ENCODE measurements around the gene OTOF. TPM values are rescaled to one million over a fixed set of nuclear protein-coding genes. Genes with fewer than 3 reads are reported as not detected.

The OTOF gene
- total RNA-seq, 5 donors from 2014 or later (not counting 1 experiment from before 2014, with no cell fraction given) = 0.20 to 2.8 (median 0.45) TPM

DNA sequence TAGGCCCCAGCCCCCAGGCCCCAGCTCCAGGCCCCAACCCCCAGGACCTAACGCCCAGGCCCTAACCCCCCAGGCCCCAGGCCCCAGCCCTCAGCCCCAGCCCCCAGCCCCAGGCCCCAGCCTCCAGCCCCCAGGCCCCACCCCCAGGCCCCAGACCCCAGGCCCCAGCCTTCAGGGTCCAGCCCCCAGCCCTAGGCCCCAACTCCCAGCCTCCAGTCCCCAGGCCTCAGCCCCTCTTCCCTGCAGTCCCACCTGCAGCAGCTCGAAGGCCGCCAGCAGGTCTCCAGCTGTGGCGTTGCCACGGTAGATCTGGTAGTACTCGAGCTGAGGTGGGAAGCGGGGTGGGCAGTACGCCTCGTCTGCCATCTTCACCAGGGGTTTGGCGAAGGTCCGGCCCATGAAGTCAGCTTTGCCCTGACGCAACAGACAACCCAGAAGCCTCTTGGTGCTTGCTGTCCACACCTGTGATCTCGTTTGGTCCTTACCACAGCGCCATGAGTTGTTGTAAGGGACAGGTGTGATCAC is 3.6 kb downstream of the OTOF start:
- H3K36me3 Mint-ChIP-seq = peaks cover 4% of the 10 kb centered on the region
- POLR2A ChIA-PET = no interaction called here
- peaks cover 0 to 9% (median 4%) of the 10 kb centered on the region in 3 donors for H3K9me3 Mint-ChIP-seq
- Histone ChIP-seq H3K27me3 (replicated peaks in 1 of 2; ENCODE audit: control insufficient read depth in 2 of 2, extremely low read depth in 1 of 2, insufficient read depth in 2 of 2, low read length in 1 of 2) (peaks cover 0 to 2% of the 10 kb centered on the region in 2 experiments), H3K27ac (ENCODE audit: low read length) (no peak overlapping the region), H3K9me3 (no peaks in the 10 kb centered on the region), H3K4me3 (ENCODE audit: control insufficient read depth in 1 of 2, extremely low read depth in 1 of 2, low read length in 1 of 2) (no peak overlapping the region), H3K36me3 (ENCODE audit: control insufficient read depth in 2 of 2, extremely low read depth in 1 of 2, insufficient read depth in 1 of 2, low read length in 1 of 2) (no peaks in the 10 kb centered on the region), H3K4me1 (ENCODE audit: control insufficient read depth in 1 of 2, extremely low read depth in 1 of 2, insufficient read depth in 2 of 2, low read length in 2 of 2) (peaks cover 0 to 13% of the 10 kb centered on the region in 2 experiments)
- no peak for ATAC-seq (replicated peaks in 1 of 4)
- WGBS (ENCODE audit: insufficient coverage) = 92% methylated on average over 13 of the region's 14 CpGs
- no peak overlapping the region for H3K4me3 Mint-ChIP-seq
- H3K4me1 Mint-ChIP-seq = peaks cover 4 to 8% (median 4%) of the 10 kb centered on the region in 3 donors
- no peak overlapping the region for H3K27ac Mint-ChIP-seq
- CTCF ChIA-PET = interaction anchor here in 1 of 2 donors (0.7 kb wide), 1 partner anchor 1825 kb away, joined by 4 read pairs; no protein-coding TSS in a partner anchor
- no peak for DNase-seq
- H3K27me3 Mint-ChIP-seq = no peaks in the 10 kb centered on the region

DNA sequence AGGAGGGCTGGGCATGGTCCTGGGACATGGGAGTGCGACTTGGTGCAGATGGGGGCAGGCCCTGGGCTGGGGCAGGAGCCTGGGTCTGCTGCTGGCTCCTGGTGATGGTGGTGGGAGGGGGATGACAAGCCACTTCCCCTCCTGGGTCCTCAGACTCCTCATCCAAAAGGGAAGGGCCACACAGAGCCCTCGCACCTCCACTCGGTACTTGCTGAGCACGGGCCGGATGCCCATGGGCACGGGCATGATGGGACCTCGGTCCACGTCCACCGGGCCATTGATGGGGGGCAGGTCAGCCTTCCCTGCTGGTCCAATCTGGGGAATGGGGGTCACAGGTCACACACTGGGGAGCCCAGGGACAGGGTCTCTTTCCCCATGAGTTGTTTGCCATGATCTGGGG is 4.1 kb downstream of the OTOF start:
- no peak overlapping the region for H3K4me3 Mint-ChIP-seq

DNA sequence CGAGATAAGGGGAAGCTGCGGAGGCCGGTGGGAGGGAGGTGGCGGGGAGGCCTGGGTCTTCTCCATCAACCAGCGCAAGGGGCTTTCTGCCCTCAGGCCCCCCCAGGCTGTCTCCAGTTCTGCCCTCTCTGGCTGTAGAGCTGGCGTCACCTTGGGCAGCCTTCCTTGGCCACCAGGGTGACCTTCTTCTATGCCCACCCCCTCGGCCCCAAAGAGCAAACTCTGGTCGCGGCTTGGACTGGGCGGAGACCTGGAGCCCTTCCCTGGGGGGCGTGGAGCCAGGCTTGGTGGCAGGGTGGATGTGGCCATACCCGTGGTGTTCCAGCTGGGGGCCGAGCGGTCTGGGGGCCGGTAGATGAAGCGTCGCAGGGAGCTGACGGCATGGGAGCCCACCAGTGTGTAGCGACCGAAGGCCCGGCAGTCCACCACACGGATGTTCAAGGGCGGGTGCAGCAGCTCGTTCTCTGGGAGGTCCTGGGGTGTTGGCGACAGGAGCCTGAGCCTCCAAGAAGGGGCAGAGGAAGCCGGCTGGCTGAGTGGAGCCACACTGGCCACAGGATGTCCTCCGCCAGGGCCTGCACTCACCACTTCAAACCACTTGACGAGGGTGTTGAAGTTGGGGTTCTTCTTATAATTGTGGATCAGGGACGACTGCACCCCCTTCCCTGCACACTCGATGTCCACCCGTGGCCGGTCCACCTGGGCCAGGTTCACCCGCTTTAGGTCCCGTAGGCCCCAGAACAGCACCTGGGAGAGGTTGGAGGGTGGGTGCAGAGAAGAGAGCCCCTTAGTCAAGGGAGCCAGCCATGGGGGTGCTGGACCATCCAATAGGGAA is 4.9 kb downstream of the OTOF start:
- ChIA-PET CTCF (no interaction called here), POLR2A (no interaction called here)
- ATAC-seq (replicated peaks in 1 of 4) = no peak
- H3K27me3 ChIP-seq (replicated peaks in 1 of 2; ENCODE audit: control insufficient read depth in 2 of 2, extremely low read depth in 1 of 2, insufficient read depth in 2 of 2, low read length in 1 of 2) = no peaks in the 10 kb centered on the region
- Mint-ChIP-seq H3K4me1 (peaks cover 4 to 7% (median 4%) of the 10 kb centered on the region in 3 donors), H3K27ac (no peak overlapping the region), H3K4me3 (no peak overlapping the region), H3K27me3 (no peaks in the 10 kb centered on the region), H3K9me3 (peaks cover 0 to 17% (median 7%) of the 10 kb centered on the region in 3 donors), H3K36me3 (peaks cover 6% of the 10 kb centered on the region)
- no peak overlapping the region for H3K4me3 ChIP-seq (ENCODE audit: control insufficient read depth in 1 of 2, extremely low read depth in 1 of 2, low read length in 1 of 2)
- H3K4me1 ChIP-seq (ENCODE audit: control insufficient read depth in 1 of 2, extremely low read depth in 1 of 2, insufficient read depth in 2 of 2, low read length in 2 of 2) = peaks cover 0 to 11% of the 10 kb centered on the region in 2 experiments
- no peaks in the 10 kb centered on the region for H3K9me3 ChIP-seq
- DNase-seq = no peak
- 94% methylated on average over 24 of the region's 34 CpGs for WGBS (ENCODE audit: insufficient coverage)
- H3K36me3 ChIP-seq (ENCODE audit: control insufficient read depth in 2 of 2, extremely low read depth in 1 of 2, insufficient read depth in 1 of 2, low read length in 1 of 2) = no peaks in the 10 kb centered on the region
- H3K27ac ChIP-seq (ENCODE audit: low read length) = no peak overlapping the region

More for the DNA sequence above, 4.1 kb downstream of the OTOF start:
- CTCF ChIA-PET = interaction anchor here in 1 of 2 donors (0.7 kb wide), 1 partner anchor 1824 kb away, joined by 4 read pairs; no protein-coding TSS in a partner anchor
- Histone ChIP-seq H3K27ac (ENCODE audit: low read length) (no peak overlapping the region), H3K4me1 (ENCODE audit: control insufficient read depth in 1 of 2, extremely low read depth in 1 of 2, insufficient read depth in 2 of 2, low read length in 2 of 2) (peaks cover 0 to 13% of the 10 kb centered on the region in 2 experiments), H3K36me3 (ENCODE audit: control insufficient read depth in 2 of 2, extremely low read depth in 1 of 2, insufficient read depth in 1 of 2, low read length in 1 of 2) (no peaks in the 10 kb centered on the region), H3K4me3 (ENCODE audit: control insufficient read depth in 1 of 2, extremely low read depth in 1 of 2, low read length in 1 of 2) (no peak overlapping the region), H3K9me3 (no peaks in the 10 kb centered on the region), H3K27me3 (replicated peaks in 1 of 2; ENCODE audit: control insufficient read depth in 2 of 2, extremely low read depth in 1 of 2, insufficient read depth in 2 of 2, low read length in 1 of 2) (no peaks in the 10 kb centered on the region)
- no peaks in the 10 kb centered on the region for H3K27me3 Mint-ChIP-seq
- POLR2A ChIA-PET = no interaction called here
- no peak for ATAC-seq (replicated peaks in 1 of 4)
- no peak for DNase-seq
- H3K9me3 Mint-ChIP-seq = peaks cover 0 to 12% (median 7%) of the 10 kb centered on the region in 3 donors
- H3K36me3 Mint-ChIP-seq = peaks cover 6% of the 10 kb centered on the region
- WGBS (ENCODE audit: insufficient coverage) = 97% methylated on average over 8 of the region's 9 CpGs
- H3K4me1 Mint-ChIP-seq = peaks cover 4 to 8% (median 4%) of the 10 kb centered on the region in 3 donors
- no peak overlapping the region for H3K27ac Mint-ChIP-seq

DNA sequence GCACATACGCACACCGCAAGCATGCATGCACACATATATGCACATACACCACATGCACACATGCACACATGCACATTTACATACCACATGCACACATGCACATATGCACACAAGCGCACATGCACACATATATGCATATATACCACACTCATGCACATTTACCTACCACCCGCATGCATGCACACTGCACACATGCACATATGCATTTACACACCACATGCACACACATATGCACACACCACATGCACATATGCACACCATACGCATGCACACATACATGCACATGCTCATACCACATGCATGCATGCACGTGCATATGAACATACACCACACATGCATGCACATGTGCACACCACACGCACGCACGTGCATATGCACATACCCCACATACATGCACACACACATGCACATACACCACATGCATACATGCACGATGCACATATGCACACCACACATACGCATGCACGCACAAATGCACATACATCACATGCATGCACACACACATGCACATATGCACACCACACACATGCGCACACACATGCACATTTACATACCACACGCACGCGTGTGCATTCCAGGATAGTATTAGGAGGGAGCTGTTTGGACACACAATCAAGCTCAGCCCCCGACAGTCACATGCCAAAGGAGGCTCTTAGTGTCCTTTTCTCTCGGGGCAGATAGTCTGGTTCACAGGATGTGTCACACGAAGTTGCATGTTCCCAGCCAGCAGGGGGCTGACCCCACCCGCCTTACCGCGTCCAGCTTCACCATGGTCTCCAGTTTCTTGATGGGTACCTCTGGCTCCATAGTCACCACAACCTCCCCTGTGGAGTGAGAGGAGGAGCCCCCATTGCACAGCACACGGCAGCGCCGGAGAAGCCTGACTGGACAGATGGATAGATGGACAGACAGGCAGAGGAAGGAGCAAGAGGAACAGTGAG is 5.9 kb downstream of the OTOF start:
- Mint-ChIP-seq H3K27me3 (no peaks in the 10 kb centered on the region), H3K4me3 (no peak overlapping the region), H3K27ac (no peak overlapping the region), H3K9me3 (peaks cover 0 to 17% (median 7%) of the 10 kb centered on the region in 3 donors), H3K4me1 (no peaks in the 10 kb centered on the region), H3K36me3 (peaks cover 6% of the 10 kb centered on the region)
- no peak overlapping the region for H3K27ac ChIP-seq (ENCODE audit: low read length)
- ChIA-PET CTCF (no interaction called here), POLR2A (no interaction called here)
- ATAC-seq (replicated peaks in 1 of 4) (no peak), DNase-seq (no peak)
- peaks cover 0 to 1% of the 10 kb centered on the region in 2 experiments for H3K4me1 ChIP-seq (ENCODE audit: control insufficient read depth in 1 of 2, extremely low read depth in 1 of 2, insufficient read depth in 2 of 2, low read length in 2 of 2)
- H3K27me3 ChIP-seq (replicated peaks in 1 of 2; ENCODE audit: control insufficient read depth in 2 of 2, extremely low read depth in 1 of 2, insufficient read depth in 2 of 2, low read length in 1 of 2) = no peaks in the 10 kb centered on the region
- no peaks in the 10 kb centered on the region for H3K9me3 ChIP-seq
- H3K36me3 ChIP-seq (ENCODE audit: control insufficient read depth in 2 of 2, extremely low read depth in 1 of 2, insufficient read depth in 1 of 2, low read length in 1 of 2) = no peaks in the 10 kb centered on the region
- no peak overlapping the region for H3K4me3 ChIP-seq (ENCODE audit: control insufficient read depth in 1 of 2, extremely low read depth in 1 of 2, low read length in 1 of 2)
- WGBS (ENCODE audit: insufficient coverage) = 92% methylated on average over 22 of the region's 25 CpGs

DNA sequence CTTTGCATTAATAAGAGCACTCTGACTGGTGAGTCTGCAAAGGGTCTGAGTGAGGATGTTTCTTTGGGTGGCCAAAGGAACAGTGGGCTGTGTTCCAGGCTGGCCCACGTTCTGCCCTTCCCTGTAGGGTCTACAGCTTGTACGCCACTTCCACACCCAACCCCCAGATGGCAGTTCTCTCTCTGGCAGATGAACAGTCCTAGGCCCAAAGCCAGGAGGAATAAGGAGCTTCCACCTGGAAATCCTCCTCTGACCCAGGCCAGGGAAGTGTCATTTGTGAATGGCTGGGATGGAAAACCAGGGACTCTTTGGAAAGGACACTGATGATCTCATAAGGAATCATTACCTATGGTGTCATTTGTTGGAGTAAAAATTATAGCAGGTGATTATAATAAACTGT is 6.6 kb downstream of the OTOF start:
- H3K4me3 Mint-ChIP-seq = no peak overlapping the region
- Histone ChIP-seq H3K9me3 (no peaks in the 10 kb centered on the region), H3K27ac (ENCODE audit: low read length) (no peak overlapping the region), H3K4me1 (ENCODE audit: control insufficient read depth in 1 of 2, extremely low read depth in 1 of 2, insufficient read depth in 2 of 2, low read length in 2 of 2) (no peaks in the 10 kb centered on the region), H3K4me3 (ENCODE audit: control insufficient read depth in 1 of 2, extremely low read depth in 1 of 2, low read length in 1 of 2) (no peak overlapping the region), H3K36me3 (ENCODE audit: control insufficient read depth in 2 of 2, extremely low read depth in 1 of 2, insufficient read depth in 1 of 2, low read length in 1 of 2) (no peaks in the 10 kb centered on the region), H3K27me3 (replicated peaks in 1 of 2; ENCODE audit: control insufficient read depth in 2 of 2, extremely low read depth in 1 of 2, insufficient read depth in 2 of 2, low read length in 1 of 2) (no peaks in the 10 kb centered on the region)
- no CpG with 5 or more reads among the region's 2 CpGs for WGBS (ENCODE audit: insufficient coverage)
- ATAC-seq (replicated peaks in 1 of 4) (no peak), DNase-seq (no peak)
- peaks cover 0 to 17% (median 7%) of the 10 kb centered on the region in 3 donors for H3K9me3 Mint-ChIP-seq
- no peaks in the 10 kb centered on the region for H3K27me3 Mint-ChIP-seq
- no peaks in the 10 kb centered on the region for H3K4me1 Mint-ChIP-seq
- H3K36me3 Mint-ChIP-seq = peaks cover 6% of the 10 kb centered on the region
- ChIA-PET CTCF (no interaction called here), POLR2A (no interaction called here)
- no peak overlapping the region for H3K27ac Mint-ChIP-seq

DNA sequence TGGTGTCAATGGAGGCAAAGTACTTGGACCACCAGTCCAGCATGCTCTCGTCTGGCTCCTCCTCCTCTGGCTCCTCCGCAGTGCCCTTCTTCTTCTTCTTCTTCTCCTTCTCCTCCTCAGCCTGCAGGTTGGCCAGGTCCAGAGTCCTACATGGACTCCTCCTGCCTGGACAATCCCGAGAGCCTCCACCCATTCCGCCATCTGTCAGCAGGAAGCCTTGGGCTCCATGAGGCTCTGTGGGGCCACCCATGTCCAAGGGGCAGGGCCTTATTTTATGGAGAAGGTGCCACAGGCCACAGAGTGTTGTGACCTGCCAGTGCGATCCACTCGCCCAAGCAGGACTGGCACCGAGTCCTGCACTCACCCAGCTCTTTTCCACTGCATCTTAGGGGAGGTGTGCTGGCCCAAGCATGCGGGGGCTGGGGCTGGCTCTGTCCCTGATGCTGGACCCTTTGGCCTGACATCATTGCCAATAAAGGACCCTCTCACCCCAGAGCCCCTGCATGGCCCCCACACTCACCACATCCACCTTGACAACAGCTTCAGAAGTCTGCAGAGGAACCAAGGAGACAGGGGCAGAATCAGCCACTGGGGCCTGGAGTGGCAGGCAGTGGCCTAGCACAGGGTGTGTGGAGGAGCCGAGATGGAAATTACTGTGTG is 7.2 kb downstream of the OTOF start:
- CTCF ChIA-PET = no interaction called here
- no peak for DNase-seq
- H3K9me3 Mint-ChIP-seq = peaks cover 0 to 17% (median 7%) of the 10 kb centered on the region in 3 donors
- Histone ChIP-seq H3K27me3 (replicated peaks in 1 of 2; ENCODE audit: control insufficient read depth in 2 of 2, extremely low read depth in 1 of 2, insufficient read depth in 2 of 2, low read length in 1 of 2) (peaks cover 0 to 4% of the 10 kb centered on the region in 2 experiments), H3K4me3 (ENCODE audit: control insufficient read depth in 1 of 2, extremely low read depth in 1 of 2, low read length in 1 of 2) (no peak overlapping the region), H3K4me1 (ENCODE audit: control insufficient read depth in 1 of 2, extremely low read depth in 1 of 2, insufficient read depth in 2 of 2, low read length in 2 of 2) (no peaks in the 10 kb centered on the region), H3K36me3 (ENCODE audit: control insufficient read depth in 2 of 2, extremely low read depth in 1 of 2, insufficient read depth in 1 of 2, low read length in 1 of 2) (no peaks in the 10 kb centered on the region), H3K27ac (ENCODE audit: low read length) (no peak overlapping the region), H3K9me3 (no peaks in the 10 kb centered on the region)
- H3K4me1 Mint-ChIP-seq = no peaks in the 10 kb centered on the region
- H3K36me3 Mint-ChIP-seq = peaks cover 6% of the 10 kb centered on the region
- WGBS (ENCODE audit: insufficient coverage) = 91% methylated on average over 8 of the region's 9 CpGs
- H3K27ac Mint-ChIP-seq = no peak overlapping the region
- no peak for ATAC-seq (replicated peaks in 1 of 4)
- H3K4me3 Mint-ChIP-seq = no peak overlapping the region
- H3K27me3 Mint-ChIP-seq = no peaks in the 10 kb centered on the region
- POLR2A ChIA-PET = no interaction called here

Data from T-cell (primary cell).